DMS79 (cell line): ENCODE data around the gene USP5.

Experiments used
- DNase-seq: peaks from one replicate; lab custom pipeline; 2025; lab: John Stamatoyannopoulos, UW

The USP5 gene

GRCh38 chr12:6840330-6840729 is 11.6 kb upstream of the USP5 start:
- DNase-seq: no peak

- DNase-seq: no peak
These were observed 11.0 kb upstream of the USP5 start, which contains the start of gene GNB3 for GRCh38 chr12:6840761-6841515. GNB3 (plus strand) TSS chr12:6840925; CDS start chr12:6841288, 363 bp downstream.

GRCh38 chr12:6842075-6842474 is 9.9 kb upstream of the USP5 start:
- DNase-seq: no peak

- DNase-seq: no peak
These were observed 8.6 kb upstream of the USP5 start for GRCh38 chr12:6843118-6843902.

GRCh38 chr12:6845395-6845794 is 6.6 kb upstream of the USP5 start:
- no peak for DNase-seq

- DNase-seq: no peak
These were observed 5.6 kb upstream of the USP5 start for GRCh38 chr12:6846316-6846869.

GRCh38 chr12:6847676-6848075 is 4.3 kb upstream of the USP5 start:
- DNase-seq: no peak

GRCh38 chr12:6849427-6849826 is 2.5 kb upstream of the USP5 start:
- DNase-seq: no peak

GRCh38 chr12:6849976-6850560 is 1.9 kb upstream of the USP5 start:
- peak; percentile 13 for DNase-seq

- no peak for DNase-seq
These were observed 1.2 kb upstream of the USP5 start for GRCh38 chr12:6850796-6851152.

GRCh38 chr12:6851153-6851920 is 613 bp upstream of the USP5 start, which contains the start of gene CDCA3:
CDCA3 (minus strand) TSS chr12:6851286; CDS start chr12:6850952, 334 bp downstream.
- peak; percentile 96 for DNase-seq

- no peak for DNase-seq
These were observed 853 bp downstream of the USP5 start for GRCh38 chr12:6852651-6853354.

- no peak for DNase-seq
These were observed 1.7 kb downstream of the USP5 start for GRCh38 chr12:6853626-6854025.

GRCh38 chr12:6854036-6854435 is 2.1 kb downstream of the USP5 start:
- DNase-seq: no peak

- no peak for DNase-seq
These were observed 3.4 kb downstream of the USP5 start for GRCh38 chr12:6855322-6855721.

GRCh38 chr12:6858799-6859198 is 6.8 kb downstream of the USP5 start:
- DNase-seq: no peak

GRCh38 chr12:6860116-6860515 is 8.2 kb downstream of the USP5 start:
- DNase-seq: no peak

- no peak for DNase-seq
These were observed 9.0 kb downstream of the USP5 start for GRCh38 chr12:6860942-6861341.

- DNase-seq: no peak
These were observed 9.4 kb downstream of the USP5 start for GRCh38 chr12:6861391-6861790.

- no peak for DNase-seq
These were observed 11.1 kb downstream of the USP5 start for GRCh38 chr12:6863033-6863432.
